GM11168 (cell line): Measurements from ENCODE around the gene TSPAN7.

Experiments
- in situ Hi-C: fragments of 300-500 bp; cut with MboI; formaldehyde crosslinking; loops from one replicate; pipeline ENCODE4 v1.12.0; 2022; ENCODE audit warnings: low sequenced_read_pairs; ENCODE audit not compliant: unreplicated experiment

Gene TSPAN7

DNA sequence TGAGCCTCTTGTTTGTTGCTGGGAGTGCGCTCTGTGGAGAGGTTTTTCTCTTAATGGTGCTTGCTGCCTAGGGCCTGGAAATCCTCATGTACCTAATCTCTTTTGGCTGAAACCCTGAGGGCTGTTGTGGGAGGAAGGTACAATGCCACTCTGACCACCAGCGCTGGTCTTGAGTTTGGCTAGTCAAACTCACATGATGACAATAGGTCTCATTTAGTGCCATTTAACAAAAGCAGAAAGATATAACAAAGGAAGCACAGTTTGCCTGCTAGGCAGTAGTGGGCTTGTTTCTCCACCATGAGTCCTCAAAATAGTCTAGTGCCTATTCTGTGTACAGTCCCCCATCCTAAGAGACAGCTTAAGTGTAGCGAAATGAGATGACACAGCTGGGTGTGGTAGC is 111.3 kb downstream of the TSPAN7 start:
- in situ Hi-C loops: no loop called here

DNA sequence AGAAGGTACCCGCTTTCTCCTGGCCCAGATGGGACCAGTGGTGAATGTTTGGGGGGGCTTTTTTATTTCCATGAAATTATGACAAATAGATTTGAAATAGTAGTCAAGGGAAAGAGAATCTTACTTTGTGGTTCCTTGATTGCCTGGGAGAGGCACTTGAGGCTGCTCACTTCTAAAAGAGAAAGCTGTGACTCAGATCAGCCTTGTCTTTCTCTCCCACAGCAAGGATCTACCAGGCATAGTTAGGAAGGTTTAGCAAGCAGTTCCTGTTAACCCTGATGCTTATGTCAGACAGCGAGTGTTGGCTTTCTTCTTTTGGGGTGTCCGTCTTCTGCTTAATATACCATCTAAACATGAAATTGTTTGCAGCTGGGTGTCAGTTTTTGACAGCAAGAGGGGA is 114.5 kb downstream of the TSPAN7 start:
- in situ Hi-C loops: no loop called here

DNA sequence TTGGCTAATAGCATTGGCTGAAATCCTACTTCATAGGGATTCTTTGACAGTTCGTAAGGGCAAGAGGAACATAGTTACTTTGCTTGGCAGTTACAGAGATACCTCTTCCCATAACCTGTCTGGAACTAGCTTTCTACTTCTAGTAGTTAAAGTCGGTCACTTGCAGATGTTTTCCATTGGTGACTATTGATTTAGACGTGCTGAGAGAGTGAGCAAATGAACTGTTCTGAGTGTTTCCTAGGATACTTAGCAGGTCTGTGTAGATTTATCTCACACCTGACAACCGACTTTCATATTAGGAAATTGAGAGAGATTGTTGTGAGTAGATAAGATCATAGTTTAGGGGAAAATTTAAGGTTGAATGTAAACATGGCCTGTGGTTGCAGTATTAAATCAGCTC is 116.8 kb downstream of the TSPAN7 start:
- in situ Hi-C loops: no loop called here

DNA sequence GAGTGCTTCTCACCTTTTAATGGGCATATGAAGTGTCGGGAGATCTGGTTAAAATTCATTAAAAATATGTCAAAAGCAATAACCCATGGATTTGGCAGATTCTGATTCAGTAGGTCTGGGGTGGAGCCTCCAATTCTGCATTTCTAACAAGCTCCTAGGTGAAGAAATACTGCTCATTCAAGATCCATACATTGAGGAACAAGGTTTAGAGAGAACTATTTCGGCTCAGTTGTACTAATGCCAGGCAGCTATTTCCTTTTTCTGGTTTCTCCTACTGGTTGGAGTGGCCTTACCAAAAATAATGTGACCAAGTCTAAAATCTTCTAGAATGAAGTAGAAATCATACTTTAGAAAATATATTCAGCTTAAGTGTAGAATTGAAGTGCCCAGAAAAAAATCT is 117.5 kb downstream of the TSPAN7 start:
- in situ Hi-C loops: no loop called here

DNA sequence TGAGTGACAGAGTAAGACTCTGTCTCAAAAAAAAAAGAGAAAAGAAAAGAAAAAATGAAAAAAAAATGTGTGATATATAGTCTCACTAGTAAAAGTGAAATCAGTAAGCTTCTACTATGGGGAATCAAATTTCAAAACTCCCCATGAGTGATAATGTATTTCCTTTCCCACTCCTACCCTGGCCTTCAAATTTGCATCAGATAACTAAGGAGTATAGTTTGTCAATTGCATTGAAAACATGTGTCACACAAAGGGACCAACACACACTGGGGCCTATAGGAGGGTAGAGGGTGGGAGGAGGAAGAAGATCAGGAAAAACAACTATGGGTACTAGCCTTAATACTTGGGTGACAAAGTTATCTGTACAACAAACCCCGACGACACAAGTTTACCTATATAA is 118.4 kb downstream of the TSPAN7 start:
- in situ Hi-C loops: no loop called here

DNA sequence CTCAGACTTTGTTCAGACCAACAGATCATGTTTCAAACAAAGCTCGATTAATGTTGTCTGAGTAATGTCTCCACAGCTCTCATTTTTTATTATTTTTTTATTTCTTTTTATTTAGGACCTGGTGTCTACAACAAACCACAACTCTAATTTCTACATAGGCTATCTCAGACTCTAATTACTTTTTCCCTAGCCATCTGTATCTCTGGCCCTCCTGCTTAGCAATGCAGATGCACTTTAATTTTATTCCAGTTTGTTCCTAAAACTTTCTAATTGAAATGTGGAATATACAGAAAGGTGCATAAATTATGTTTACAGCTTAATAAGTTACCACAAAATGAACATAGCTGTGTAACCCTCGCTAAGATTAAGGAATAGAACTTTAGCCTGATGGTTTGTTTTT is 120.8 kb downstream of the TSPAN7 start:
- in situ Hi-C loops: no loop called here

DNA sequence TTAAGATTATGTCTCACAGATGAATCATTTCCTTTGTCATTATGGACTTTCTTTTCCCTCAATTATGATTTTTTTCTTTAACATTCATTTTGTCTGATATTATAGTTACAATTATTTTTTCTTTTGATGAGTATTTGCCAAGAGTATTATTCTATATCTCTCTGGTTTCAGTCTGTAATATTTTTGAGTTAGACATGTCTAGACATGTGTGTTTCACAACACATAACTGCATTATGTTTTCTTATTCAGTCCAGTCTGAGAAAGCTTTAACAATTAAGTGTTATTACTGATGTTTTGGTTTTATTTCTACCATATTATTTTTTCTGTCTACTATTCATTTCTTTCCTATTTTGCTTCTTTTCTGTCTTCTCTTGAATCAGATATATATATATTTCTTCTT is 131.6 kb downstream of the TSPAN7 start:
- in situ Hi-C loops: no loop called here

DNA sequence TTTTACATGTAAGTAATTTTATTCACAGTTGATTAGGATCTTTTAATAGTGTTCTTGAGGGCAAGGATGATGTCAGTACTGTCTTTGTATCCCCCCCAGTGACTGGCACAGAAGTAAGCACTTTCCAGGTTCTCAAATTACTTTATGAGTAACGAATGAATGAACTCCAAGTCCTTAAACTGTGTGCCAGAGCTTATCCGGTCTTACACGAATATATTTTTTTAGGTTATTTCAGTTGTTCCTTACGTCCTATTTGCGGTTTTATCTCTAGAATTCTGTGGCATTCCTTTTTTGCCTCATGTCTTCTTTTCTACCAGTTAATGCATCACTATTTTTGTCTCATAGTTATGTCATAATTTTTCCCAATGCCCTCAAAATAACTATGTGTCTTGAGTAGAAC is 133.1 kb downstream of the TSPAN7 start:
- in situ Hi-C loops: no loop called here

DNA sequence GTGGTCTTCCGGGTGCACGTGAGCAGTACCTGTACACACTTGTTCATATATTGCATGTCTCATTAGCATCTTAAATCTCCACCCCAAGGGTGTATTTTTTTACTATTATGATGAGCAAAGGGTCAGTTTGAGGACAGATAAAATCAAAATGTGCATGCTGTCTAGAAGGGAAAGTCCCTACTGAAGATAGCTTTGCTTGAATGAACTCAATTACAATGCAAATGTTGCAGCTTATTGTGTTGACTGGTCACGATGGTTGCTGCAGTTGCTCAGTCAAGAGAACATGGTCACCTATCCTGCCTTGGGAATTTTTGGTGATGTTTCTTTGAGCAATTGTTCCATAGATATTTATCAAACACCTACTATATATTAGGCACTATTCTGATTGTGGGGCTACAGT is 136.1 kb downstream of the TSPAN7 start:
- in situ Hi-C loops: no loop called here

DNA sequence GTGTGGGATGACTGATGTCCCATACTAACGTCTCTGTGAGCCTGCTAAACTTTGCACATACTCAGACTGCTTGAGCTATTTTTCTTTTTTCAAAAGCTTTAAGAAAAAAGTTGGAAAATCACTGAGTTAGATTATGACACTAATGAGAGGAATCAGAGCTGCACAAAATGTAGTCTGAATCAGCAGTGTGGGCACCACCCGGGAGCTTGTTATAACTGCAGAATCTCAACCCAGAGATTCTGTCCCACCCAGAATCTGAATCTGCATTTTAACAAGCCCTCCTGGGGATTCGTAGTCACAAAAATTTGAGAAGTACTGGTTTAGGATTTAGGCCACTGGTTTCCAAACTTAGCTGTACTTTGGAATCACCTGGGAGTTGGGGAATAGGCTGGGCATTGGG is 137.8 kb downstream of the TSPAN7 start:
- in situ Hi-C loops: no loop called here

DNA sequence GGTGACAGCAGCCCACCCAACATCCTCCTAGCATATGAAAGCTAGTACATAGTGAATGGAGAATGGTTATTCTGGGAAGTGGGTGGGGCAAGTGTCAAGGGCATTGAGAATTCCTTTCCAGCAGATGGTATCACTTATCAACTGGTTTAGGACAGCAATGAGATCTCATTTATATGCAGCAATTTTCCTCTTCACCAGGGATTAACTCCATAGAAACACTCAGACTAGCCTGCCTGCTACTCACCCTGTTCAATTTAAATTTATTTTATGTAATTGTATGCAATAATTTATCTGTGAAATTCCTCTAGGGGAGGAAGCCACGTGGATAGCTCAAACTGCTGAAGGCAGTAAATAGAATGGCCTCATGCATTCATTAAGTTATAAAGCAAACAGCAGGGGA is 138.4 kb downstream of the TSPAN7 start:
- in situ Hi-C loops: no loop called here

DNA sequence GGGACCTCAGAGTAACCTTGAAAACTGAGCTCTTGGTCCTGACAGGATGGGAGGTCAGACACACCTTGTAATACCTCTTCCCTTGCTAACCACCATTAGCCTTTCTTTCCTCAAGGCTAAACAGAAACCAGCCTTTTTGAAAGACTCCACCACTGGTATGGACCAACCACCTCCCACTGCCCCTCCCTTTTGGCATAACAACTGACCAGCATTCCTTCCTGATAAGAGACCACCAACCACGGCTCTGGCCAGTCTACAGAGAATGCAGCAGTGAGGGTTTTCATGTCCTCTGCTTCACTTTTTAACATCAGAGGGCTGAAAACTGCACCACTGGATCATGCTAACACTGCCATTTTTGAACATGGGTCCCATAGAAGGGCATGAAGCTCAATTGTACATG is 139.7 kb downstream of the TSPAN7 start:
- in situ Hi-C loops: no loop called here

DNA sequence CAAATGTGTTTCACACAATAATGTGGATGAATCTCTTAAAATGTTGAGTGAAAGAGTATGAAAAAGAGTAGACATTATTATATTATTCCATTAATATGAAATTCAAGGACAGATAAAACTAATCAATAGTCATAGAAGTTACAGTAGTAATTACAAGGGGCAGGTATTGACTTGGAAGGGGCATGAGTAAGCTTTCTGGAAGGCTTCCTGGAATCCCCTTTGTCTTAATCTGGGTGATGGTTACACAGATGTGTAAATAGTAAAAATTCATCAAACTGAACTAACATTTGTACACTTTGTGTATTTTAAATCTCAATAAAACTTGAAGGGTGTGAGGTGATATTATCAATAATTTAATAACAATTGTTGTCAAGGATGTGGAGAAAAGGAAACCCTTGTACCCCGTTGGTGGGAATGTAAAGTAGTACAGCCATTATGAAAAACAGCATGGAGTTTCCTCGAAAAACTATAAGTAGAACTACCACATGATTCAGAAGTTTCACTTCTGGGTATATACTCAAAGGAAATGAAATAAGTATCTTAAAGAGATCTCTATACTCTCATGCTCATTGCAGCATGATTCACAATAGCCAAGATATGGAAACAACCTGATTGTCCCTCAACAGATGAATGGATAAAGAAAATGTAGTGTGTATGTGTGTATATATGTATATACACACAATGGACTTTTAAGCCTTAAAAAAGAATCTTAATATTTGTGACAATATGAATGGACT is 143.0 kb downstream of the TSPAN7 start:
- in situ Hi-C loops: no loop called here

DNA sequence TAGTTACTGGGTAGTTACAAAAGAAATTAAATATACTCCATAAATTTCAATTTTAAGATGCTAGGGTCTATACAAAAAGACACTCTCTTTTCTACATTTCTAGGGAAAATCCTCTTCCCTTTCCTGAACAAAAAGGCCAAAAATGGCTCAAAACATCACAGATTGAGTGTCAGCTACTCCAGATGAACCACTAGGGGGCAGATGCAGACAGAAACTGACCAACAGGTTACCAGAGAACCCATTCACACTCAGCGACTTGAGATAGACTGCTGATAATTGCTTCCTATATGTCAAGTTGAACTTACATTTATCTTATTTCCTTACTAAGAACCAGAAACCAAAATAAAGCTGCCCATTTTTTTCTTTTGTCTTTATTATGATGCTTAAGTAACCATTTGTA is 156.5 kb downstream of the TSPAN7 start:
- in situ Hi-C loops: no loop called here

DNA sequence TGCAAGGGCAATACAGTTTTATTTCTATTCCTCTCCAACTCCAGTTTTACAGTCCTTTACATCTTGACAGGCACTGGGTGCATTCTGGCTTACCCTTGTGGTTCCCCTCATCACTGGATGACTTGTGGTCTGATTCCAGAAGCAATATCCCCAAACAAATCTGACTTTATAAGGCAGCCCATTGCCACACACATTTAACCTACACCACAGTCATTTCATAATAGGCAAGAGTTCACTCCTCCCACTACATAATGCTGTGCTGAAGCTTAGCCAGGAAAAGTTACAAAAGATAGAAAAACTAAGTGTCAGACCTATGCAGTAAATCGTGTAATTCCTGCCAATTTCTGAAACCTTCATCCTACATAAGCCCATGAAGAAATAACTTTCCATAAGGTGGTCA is 157.0 kb downstream of the TSPAN7 start:
- in situ Hi-C loops: no loop called here

DNA sequence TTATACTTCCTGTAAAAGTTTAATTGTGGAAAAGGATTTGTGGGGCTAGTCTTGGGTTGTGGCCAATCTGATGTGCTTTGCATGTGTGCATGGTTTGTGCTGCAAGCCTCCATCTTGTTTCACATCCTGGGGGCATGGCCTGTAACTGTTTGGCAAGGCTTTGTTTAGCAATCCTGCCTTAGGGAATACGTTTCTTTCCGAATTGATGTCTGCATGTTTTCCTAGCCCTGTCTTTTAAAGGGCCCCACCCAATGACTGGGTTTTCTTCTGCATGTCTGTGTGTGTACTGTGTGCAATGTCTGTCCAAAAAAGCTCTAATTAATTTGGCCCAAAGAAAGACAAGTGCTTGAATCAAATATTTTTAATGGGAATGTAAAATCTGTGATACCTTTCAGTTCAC is 165.3 kb downstream of the TSPAN7 start:
- in situ Hi-C loops: no loop called here

DNA sequence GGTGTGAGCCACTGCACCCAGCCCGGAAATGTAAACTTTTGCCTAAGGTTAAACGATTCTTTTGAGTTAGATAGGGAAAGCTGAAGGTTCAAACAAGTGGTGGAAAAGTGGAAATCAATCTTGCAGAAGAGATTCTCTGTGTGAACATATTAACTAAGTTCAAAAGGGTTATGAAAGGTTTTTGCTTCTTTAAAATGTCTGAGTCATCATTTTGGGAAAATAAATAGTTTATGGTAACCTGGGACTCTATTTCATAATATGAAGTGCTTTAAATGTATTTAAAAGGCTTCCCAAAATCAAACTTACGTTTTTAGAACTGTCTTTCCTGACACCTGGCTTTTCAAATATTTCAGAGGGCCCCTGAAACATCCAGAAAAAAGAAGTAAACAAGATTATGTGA is 166.3 kb downstream of the TSPAN7 start:
- in situ Hi-C loops: no loop called here

DNA sequence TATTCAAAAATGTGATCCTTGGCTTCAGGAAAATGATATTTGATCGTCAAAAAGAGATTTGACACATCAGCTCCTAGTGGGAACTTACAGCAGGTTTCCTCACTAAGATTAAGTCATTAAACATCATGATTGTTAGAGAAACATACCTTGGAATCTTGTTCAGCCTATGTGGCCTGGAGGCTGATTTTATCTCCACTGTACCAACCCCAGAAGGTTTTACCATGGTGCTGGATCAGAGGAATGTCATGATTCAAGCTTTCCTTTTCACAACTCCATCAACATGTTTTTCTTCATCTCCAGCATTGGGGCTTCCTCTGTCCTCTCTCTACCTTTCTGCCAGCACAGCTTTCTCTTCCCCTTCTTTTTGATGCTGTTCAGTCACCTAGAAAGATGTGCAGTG is 171.5 kb downstream of the TSPAN7 start:
- in situ Hi-C loops: no loop called here
